ENCODE data around the gene PGM1.

- TF ChIP-seq CTCF (IDR thresholded peaks at IDR 0.05; ENCODE audit: extremely low read depth in 1 of 2, insufficient read depth in 1 of 2, low read depth in 1 of 2, low read length in 2 of 2) = no peak
- TF ChIP-seq POLR2A (IDR thresholded peaks at IDR 0.05; ENCODE audit: low read depth, low read length) = no peak
- TF ChIP-seq MAX (IDR thresholded peaks at IDR 0.05; ENCODE audit: insufficient read depth, insufficient read length) = no peak
- TF ChIP-seq EZH2 (IDR thresholded peaks at IDR 0.05; ENCODE audit: borderline replicate concordance, low read depth, low read length, severe bottlenecking) = no peak
- TF ChIP-seq POLR2AphosphoS5 (IDR thresholded peaks at IDR 0.05; ENCODE audit: insufficient read depth, low read depth, low read length) = no peak
- no peak for TF ChIP-seq MYC (IDR thresholded peaks at IDR 0.05; ENCODE audit: low read depth, low read length)
- no peak for TF ChIP-seq GATA2 (IDR thresholded peaks at IDR 0.05; ENCODE audit: insufficient read depth, insufficient read length, low read depth, low read length)
- TF ChIP-seq JUN (IDR thresholded peaks at IDR 0.05; ENCODE audit: borderline replicate concordance, insufficient read depth, insufficient read length, low read depth) = no peak
Observed at GRCh38 chr1:63607322-63607721, 14.1 kb downstream of the PGM1 start.

Data from endothelial cell of umbilical vein (primary cell).